CD4-positive, alpha-beta T cell treated with Interleukin-17A for 1 hour (primary cell): Measurements from ENCODE around the gene ASTN2.

Experiments used
- DNase-seq: peaks from one replicate; pipeline ENCODE4 v3.0.0-alpha.2; 2020

Gene ASTN2

DNA sequence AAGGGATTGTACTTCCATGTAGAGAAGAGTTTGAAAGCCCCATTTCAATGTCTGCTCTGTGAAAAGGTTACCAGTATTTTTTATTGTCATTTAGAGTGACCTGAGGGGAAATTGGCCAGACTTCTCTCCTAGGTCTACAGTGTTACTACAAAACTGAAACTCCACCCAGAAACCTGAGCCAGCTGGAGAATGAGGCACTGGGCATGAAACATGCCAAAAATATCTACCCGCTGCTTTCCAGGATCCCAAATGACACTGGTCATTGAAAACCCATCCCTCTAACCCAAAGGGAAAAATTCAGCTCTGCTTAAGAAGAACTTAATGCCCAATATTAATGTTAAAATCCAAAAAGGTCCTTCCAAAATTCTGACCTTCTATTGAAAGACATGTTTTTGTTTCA, 826.9 kb downstream of the ASTN2 start:
- no peak for DNase-seq

DNA sequence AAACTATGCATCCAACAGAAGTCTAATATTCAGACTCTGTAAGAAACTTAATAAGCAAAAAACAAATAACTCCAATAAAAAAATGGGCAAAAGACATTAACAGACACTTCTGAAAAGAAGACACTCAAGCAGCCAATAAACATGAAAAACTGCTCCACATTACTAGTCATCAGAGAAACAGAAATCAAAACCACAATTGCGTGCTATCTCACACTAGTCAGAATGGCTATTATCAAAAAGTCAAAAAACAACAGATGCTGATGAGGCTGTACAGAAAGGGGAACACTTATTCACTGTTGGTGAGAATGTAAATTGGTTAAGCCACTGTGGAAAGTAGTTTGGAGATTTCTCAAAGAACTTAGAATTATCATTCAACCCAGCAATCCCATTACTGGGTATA, 829.0 kb downstream of the ASTN2 start:
- no peak for DNase-seq

DNA sequence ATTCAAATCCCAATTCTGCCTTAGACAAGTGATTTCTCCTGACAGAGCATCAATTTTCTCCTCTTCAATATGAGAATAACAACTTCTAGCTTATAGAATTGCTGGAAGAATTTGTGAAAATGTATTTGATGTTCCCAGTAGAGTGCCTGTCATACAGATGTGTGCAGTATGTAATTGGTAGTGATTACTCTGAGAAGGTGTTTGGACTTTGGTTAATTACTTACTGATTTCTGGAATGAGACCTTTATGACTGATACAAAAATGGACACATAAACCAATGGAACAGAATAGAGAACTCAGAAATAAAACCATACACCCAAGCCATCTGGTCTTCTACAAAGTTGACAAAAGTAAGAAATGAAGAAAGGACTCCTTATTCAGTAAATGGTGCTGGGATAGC, 829.7 kb downstream of the ASTN2 start:
- no peak for DNase-seq

DNA sequence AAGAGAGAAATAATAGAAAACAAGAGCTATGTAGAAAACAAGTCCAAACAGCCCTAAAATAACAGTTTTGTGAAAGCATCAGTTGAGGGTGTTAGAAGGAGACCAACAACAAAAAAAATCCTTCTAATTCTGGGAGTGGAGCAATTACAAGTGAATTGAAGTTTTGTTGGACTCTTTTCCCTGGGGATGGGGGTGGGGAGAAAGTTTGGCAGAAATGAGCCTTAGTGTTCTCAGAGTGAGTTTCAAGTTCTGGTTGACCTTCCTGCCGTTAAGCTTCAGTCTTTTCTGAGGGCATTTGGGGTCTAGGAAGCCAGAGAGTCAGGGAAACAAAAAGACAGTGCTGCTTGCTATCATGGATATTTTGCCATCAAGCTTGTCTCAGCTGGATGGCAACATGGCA, 834.0 kb downstream of the ASTN2 start:
- no peak for DNase-seq

DNA sequence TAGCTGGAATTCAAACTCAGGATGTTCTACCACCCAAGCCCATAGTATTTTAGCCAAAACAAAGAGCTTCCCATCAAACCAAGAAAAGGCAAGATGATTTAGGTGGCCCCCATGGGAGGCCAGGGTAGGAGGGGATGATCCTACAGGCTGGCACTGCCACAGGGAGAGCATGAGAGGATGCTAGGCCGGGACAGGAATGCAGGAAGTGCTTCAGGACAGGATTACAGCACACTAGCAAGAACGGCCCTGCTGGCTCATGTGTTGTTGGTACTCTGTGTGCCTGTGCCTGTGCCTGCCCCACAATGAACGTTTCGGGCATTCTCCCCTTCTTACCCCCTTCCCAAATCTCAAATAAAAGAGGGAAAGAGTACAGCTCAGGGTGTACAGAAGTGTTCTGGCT, 838.5 kb downstream of the ASTN2 start:
- DNase-seq: no peak

DNA sequence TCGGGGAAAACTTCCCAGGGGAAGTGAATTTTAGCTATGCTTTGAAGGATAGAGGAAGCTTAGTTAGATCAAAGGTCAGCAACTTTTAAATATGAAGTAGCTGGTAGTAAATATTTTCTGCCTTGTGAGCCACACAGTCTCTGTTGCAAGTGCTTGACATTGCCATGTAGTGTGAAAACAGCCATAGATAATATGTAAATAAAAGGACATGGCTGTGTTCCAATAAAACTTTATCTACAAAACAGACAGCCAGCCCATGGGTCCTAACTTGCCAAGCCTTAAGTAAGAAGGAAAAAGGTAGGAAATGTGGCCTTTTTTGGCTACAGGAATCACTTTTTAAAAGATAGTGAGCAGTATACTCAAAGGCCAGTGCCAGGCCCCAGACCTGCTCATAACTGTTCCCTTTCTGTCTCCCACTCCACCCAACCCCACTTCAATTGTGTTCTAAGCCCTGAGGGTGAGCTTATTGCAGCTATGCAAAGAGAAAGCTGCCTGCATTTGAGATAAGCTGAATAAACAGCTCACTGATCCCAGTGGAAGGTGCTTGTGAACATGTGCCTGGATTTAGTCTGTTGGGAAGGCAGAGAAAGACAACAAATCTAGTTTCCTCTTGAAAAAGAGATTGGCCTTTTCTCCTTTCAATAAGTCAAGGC, 840.7 kb downstream of the ASTN2 start:
- no peak for DNase-seq

DNA sequence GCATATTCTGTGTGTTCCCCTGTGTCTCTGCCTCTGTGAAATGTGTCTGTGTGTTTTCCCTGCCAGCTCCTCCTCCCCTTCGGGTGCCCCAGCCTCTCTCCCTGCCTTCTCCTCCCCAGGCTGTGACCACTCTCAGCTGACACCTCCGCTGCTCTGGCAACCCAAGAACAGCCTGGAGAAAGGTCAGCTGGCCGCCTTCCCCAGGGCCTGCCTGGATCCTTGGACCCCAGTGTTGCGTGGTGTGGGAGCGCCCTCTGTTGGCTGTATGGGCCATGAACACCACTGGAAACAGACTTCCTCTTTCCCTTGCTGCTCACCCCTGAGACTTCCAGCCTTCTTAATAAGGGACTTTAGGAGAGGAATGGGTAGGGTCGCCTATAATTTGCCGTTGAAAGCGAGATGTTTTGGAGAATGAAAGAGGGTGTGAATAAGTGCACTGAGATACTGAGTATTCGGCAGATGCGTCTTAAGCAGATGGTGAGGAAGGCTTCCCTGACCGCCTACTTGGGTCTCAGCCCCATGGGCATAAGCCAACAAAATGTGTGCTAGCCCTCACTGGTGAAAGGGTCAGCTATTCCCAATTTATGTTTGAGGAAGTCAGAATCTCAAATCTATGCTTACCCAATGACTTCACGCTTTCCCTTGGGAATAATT, 842.6 kb downstream of the ASTN2 start:
- no peak for DNase-seq

DNA sequence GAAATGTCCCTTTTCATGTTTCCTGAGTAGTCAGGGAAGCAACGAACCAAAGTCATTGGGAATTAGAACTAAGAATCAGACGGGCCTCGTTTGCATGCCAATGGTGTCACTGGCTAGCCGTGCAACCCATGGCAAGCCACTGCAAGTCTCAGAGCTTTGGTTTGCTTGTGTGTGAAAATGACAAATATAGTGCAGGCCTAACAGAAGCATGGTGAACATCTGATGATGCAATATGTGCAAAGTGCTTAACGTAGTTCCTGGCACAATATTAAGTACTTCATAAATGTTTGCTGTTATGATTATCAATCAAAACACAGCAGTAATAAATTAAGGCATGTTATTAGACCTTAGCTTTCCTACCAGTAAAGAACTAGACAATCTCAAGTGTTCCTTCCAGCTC, 845.7 kb downstream of the ASTN2 start:
- DNase-seq: no peak

DNA sequence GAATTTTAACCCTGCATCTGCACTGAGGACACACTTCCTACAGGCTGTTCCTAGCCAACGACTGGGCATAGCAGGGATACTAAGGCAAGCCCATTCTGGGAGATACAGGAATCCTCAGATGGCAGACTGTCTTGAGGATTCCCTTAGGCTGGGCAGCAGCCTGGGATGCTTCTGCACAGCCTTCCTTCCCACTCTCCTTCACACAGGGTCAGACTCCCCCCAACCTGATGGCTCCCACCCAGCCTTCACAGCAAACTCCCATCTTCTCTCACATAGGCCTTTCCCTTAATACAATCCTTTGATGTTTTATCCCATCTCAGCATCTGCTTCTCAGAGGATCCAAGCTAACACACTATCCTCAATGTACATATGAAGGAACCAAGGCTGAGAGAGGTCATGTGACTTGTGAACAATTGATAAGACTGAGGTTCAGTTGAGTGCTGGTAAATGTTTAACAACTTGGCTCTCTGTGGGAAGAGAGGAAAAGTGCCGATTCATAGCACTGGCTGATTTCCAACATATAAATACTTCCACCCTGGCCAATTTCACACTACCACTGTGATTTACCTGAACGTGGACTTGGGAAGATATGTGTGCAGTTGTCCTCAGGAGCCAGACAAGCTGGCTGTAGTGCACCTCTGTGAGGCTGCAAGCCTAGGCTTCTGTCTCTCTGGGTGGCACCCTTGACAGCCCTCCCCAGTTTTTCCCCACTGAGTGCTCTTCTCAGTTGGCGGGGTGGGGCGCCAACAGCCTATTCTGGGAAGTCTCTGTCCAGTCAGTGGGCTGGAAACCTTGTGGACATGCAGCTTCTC, 848.0 kb downstream of the ASTN2 start:
- DNase-seq: no peak

DNA sequence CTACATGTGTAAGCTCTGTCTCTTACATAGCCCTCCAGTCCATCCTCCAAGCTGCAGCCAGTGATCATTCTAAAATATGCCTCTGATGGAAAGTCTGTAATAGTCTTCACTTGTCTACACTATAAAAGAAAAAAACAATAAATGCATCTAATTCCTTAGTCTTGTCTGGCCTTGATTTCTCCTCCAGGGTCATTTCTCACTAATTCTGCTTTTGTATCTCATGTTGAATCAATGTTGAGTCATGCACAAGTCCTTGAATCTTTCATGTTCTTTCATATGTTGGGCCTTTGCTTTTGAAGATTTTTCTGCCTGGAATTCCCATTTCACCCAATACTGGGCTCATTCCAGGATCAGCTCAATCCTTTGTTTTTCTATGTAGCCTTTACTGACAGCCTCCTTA, 848.9 kb downstream of the ASTN2 start:
- no peak for DNase-seq

DNA sequence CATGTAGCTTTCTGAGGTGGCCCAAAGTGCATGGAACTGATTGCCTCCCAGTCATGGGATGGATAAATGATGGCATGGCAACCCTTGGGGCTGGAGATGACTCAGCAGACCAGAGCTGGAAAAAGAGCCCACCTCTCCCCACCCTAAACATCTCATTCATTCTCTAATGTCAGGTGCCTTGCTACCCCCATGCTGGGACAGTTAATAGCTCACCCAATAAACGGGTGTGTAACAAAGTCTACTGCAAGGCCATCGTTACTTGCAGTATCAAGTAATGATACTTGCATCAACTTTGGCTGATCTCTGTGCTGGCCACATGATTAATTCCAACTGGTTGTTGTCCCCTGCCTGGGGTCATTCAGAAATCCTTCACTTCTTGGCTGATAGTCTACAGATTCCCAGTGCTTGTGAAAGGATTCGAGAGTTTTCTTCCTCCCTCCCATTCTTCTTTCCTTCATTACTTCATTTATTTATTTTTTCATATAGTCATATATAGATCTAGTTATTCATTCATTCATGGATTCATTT, 850.5 kb downstream of the ASTN2 start:
- DNase-seq: no peak

DNA sequence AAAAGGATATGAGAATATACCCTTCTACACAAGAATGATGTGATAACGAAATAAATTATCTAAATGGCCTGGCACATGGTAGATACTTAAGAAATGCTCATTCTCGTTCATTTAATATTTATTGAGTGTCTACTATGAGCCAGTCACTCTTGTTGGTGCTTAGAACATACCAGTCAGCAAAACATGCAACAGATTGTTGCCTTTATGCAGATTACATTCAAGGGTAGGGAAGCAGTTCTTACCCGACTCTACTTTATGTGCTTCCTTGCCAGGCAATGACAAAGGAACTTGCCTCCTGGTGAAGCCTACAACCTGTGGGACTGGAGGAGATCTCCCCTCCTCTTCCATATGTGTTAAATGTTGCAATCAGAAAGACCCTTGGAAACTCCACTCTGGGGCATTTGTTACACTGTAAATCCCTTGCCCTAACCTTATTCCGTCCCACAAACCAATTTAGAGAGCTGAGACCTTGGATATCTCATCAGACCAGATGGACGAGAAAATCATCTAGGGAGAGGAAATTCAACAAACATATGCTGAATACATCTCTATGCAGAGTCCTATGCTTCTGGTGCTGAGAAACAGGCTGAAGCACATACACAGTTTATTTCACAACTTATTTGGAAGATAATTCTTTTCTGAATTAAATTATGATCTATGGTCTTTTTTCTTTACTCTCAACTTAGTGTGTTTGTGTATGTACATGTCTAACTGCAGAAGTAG, 855.9 kb downstream of the ASTN2 start:
- no peak for DNase-seq

DNA sequence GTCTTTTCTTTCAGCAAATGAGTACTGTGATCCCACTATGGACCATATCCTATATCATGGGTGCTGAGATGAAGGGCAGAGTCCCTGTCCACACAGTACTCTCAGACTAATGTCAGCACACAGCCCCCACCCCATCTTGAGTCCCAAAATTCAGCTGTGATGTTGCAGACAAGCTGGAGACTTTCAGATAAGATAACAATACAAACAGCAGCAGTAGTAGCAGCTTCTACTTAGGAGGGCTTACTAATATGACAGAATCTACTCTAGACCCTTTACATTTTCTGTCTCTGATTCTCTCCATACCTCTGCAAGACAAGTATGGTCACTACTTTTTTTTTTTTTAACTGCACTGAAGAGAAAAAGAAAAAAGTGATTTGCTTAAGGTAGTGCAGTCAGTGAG, 856.8 kb downstream of the ASTN2 start:
- no peak for DNase-seq

DNA sequence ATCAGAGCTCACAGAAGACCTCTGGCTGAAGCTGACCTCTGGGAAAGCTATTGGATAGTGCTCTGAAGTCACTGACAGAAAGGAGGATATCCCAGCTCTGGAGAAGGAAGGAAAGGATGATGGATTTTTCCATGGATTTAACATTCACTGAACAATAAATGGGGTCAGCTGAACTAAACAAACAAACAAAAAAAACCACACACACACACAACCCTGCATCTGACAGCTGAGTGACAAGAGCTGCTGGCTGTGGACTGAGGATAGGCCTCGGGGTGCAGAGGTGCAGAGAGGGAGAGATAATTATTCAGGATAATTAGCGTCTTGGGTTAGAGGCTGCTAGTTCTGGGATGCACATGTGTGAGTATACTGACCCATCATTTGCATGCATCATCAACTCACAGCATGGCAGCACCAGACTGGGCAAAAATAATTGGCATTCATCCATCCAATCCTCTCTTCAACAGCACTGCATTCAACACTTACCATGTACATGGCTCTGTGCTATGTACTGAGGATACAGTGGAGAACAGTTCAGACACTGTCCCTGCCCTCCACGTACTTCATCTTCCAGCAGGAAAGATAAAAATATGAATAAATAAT, 859.2 kb downstream of the ASTN2 start:
- no peak for DNase-seq

DNA sequence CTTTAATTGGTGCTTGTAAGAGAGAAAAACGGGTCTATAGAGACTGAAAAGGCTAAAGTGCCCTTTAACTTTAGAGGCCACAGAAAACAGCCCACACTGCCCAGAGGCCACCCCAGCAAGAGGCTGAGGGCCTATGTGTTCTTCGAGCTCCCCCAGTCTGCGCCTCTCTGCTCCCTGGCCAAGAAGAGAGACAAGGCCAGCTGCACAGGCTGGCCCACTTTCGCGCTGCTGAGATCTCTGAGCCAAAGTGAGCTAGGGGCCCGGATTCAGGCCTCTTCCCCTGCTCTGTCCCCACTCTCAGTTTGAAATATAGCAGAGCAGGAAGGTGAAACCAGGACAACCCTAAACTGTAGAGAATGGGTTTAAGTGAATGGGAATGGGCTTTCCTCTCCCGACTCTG, 859.7 kb downstream of the ASTN2 start:
- no peak for DNase-seq

DNA sequence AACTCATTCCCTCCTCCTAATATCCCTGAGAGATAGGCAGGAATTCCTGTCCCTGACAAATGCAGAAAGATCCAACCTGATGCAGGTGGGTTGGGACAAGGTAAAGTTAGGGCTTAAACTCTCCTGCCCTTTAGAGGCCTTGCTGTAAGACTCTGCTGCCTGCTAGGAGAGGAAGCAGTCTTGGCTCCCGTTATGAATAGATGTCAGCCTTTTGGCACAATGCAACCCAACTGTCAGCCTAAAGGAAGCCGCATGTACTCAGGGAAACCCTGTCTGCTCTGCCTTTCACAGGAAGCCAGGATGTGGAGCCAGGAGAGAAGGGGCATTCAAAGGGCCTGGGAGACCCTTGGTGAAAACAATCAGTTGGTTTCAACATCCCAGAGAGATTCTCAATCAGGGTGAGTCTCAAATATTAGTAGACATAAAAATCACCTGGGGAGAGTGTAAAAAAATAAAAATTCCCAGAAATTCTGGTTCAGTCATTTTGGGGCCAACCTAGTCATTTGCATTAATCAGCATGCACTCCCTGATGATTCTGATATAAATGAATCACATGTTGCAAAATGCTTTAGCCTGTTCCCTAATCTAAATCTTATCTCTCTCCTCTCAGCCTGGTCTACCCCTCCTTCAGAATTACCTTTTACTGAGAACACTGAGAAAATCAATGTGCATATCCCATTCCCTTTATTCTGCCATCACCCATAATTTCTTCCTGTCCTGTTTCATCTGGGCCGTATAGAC, 864.0 kb downstream of the ASTN2 start:
- DNase-seq: no peak

DNA sequence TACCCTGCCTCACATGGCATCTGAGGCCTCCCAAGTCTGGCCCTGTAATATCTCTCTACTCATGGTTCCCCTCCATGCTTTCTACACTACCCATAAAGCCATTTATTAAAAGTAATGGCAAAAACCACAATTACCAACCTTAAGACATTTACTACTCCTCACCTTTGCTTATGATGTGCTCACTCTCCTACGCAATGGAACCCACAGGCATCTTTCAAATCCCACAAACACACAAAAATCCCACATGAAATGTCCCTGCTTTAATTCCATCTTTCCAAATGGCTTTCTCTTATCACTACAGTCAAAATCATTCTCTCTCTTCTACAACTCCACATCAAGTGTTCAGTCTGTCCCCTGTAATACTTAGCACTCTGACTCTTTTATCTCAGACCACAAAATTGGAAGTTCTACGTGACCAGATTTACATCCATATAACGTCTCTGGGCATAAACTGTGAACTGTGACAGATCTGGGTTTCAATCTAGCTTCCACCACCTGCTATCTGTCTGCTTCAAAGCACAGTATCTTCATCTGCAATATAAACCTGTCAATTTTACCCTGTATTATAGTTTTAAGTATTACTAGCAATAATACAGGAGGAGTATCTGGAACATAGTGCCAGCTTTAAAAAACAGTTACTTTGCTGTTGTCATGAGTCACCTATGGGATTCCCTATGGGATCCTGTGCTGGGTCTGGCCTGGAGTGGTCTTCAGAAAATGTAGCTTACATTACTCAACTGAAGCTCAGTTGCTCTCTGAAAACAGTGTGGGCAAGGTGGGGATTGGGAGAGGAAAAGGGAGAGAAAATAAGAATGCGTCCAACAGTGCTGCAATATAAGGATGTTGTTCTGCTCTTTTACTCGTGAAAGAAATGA, 864.8 kb downstream of the ASTN2 start:
- DNase-seq: no peak

DNA sequence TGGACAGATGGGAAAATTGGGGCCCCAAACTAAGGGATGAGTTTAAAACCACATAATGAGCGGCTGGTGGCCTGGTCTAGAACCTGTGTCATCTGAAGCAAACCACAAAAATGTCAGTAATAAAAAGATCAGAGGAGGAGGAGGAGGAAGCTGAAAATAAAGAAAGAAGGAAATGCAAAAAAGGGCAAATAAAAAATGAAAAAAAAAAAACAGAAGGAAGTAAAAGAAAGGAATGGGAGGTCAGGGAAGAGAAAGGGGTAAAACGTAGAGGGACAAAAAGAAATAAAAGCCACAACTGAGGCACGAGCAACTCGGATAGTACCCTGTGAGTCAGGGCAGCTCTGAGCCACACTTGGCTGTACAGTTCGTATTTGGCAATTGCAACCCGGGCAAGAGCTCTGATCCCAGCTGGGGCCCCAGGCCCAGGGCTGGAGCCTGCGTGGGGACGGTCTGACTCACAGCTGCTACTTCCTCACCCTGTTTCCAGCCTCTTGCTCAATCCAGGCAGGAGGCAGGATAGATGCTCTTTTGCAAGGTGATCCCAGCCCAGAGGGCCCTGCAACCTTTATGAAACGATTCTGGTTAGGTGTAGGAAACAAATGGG, 865.7 kb downstream of the ASTN2 start:
- peak; percentile 0 for DNase-seq

DNA sequence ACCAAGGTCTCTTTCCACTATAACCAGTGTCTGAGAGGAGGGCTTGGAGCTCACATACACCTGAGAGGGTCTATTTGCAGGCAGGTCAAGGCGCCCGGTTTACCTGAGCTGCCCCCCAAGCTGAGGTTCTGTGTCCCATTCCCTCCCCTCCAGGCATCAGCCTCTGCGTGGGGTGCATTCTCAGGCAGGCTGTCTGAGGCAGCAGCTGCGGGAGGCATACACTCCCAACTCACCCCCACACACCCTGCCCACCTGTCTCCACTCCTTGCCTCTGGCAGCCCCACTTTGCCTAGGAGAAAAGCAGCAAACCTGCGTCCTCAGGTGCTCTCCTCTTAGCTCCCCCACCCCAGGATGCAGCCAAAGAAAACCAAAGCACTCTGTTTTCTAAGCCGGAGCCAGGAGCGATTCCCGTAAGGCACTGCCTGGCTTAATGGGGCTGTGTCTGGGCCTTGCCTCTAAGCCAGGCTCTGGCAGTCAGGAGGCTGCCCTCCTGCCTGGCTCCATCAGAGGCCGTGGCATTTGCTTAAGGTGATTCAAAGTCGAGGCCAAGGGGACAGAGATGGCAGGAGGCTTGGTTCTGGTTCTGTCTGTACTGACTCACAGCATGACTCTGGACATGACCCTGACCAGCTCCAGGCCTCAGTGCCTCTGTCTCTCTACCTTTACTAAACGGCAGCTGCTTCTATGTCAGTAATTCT, 867.0 kb downstream of the ASTN2 start:
- DNase-seq: no peak
